AG09309 (cell line): ENCODE measurements around the gene TMBIM1.

Experiments used
- DNase-seq: peaks from one replicate; pipeline ENCODE4 v3.0.0-alpha.2; 2010; ENCODE audit warnings: low read depth
- H3K4me3 ChIP-seq: 2 replicates; pipeline ENCODE4 v1.5.1; 2011; ENCODE audit warnings: mild to moderate bottlenecking, low read depth, low read length, moderate library complexity; ENCODE audit not compliant: control insufficient read depth
- CTCF ChIP-seq: IDR thresholded peaks from 2 replicates; pipeline ENCODE4 v1.5.1; 2011; ENCODE audit warnings: mild to moderate bottlenecking, low read depth, low read length, inconsistent platforms; ENCODE audit not compliant: insufficient read depth, control insufficient read depth; ENCODE audit errors: missing control alignments

Gene TMBIM1

GRCh38 chr2:218325566-218326160 lies 33.4 kb upstream of the TMBIM1 start:
- no peak overlapping the region for H3K4me3 ChIP-seq
- DNase-seq: no peak
- no peak for TF ChIP-seq CTCF

- peak overlapping the region; percentile 57 for H3K4me3 ChIP-seq
- no peak for DNase-seq
- TF ChIP-seq CTCF: no peak
These were observed 31.5 kb upstream of the TMBIM1 start for GRCh38 chr2:218323526-218324472.

GRCh38 chr2:218322768-218323525 lies 30.6 kb upstream of the TMBIM1 start:
- no peak for TF ChIP-seq CTCF
- H3K4me3 ChIP-seq: peak overlapping the region; percentile 57
- no peak for DNase-seq

GRCh38 chr2:218320704-218321336 lies 28.5 kb upstream of the TMBIM1 start:
- no peak for DNase-seq

GRCh38 chr2:218319813-218320365 lies 27.6 kb upstream of the TMBIM1 start:
- no peak for DNase-seq
- no peak overlapping the region for H3K4me3 ChIP-seq
- TF ChIP-seq CTCF: no peak

More at GRCh38 chr2:218320704-218321336, 28.5 kb upstream of the TMBIM1 start:
- TF ChIP-seq CTCF: no peak
- H3K4me3 ChIP-seq: no peak overlapping the region

GRCh38 chr2:218318241-218318640 lies 25.9 kb upstream of the TMBIM1 start:
- no peak overlapping the region for H3K4me3 ChIP-seq
- no peak for TF ChIP-seq CTCF
- DNase-seq: no peak
